SK-N-MC (cell line): ENCODE data around the gene SLC38A11.

Experiments used
- EZH2 ChIP-seq: fragments of 200-600 bp; sonication (generic); IDR thresholded peaks from one replicate; pipeline ENCODE4 v1.6.1; 2017; ENCODE audit warnings: antibody characterized with exemption
- FOXP2 ChIP-seq: optimal IDR thresholded peaks from 2 replicates; pipeline ENCODE3; 2011; ENCODE audit warnings: mild to moderate bottlenecking, moderate library complexity; ENCODE audit not compliant: insufficient read depth; ENCODE audit errors: extremely low read length, control extremely low read depth
- POLR2AphosphoS5 ChIP-seq: IDR thresholded peaks from 2 replicates; pipeline ENCODE4 v1.6.1; 2012; ENCODE audit warnings: mild to moderate bottlenecking, low read depth, low read length, borderline replicate concordance

DNA sequence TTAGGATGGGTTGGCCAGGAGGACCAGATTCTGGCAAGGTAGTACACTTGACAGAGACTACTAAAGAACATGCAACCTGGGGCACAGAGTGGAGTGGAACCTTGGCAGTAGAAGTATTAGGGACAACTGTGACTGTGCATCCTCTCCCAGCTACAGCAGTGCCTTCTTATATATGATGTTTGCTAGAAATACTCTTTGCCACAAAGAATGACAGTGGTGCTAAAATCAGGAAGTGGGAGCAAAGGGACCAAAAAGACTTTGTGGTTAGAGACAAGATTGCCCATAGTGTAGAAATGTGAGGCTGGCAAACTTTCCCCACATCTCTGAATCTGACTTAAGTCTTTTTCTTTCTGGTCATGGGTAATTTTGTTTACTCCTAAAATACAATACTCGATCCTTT is 9.4 kb upstream of the SLC38A11 start:
- TF ChIP-seq POLR2AphosphoS5 = no peak
- TF ChIP-seq EZH2 = no peak
- TF ChIP-seq FOXP2 = no peak
